ENCODE results near the gene SRR. TPM values are rescaled to one million over a fixed set of nuclear protein-coding genes. Genes with fewer than 3 reads are reported as not detected.
A peak's percentile ranks its signal among the peaks of the same experiment; 100 is the strongest.
"Not testable (repeated sequence)": the region's sequence is repeated elsewhere in the genome, so short reads cannot be mapped to it uniquely, and the experiment has no call there.

Gene SRR
- 10.0 TPM for total RNA-seq
- long read RNA-seq, transcript SRR-201 (8 exons, 2,728 nt) = major isoform, 28 of 35 reads
- long read RNA-seq, partial matches to known transcripts = 1 of 35 reads
- long read RNA-seq, other reads (novel, unspliced or antisense) = 6 of 35 reads

GRCh38 chr17:2303204-2304188 is at the start of gene SRR, which contains the start of gene SMG6:
Gene SRR (plus strand): TSS chr17:2303950. CDS start chr17:2315561, 11,611 bp downstream.
Gene SMG6 (minus strand): TSS chr17:2303785. CDS start chr17:2303720, 65 bp downstream.
- DNase-seq (ENCODE audit: low spot score) = peak; percentile 97

GRCh38 chr17:2258830-2259229 is 44.9 kb upstream of the SRR start:
- not testable (repeated sequence) for DNase-seq (ENCODE audit: low spot score)

DNA sequence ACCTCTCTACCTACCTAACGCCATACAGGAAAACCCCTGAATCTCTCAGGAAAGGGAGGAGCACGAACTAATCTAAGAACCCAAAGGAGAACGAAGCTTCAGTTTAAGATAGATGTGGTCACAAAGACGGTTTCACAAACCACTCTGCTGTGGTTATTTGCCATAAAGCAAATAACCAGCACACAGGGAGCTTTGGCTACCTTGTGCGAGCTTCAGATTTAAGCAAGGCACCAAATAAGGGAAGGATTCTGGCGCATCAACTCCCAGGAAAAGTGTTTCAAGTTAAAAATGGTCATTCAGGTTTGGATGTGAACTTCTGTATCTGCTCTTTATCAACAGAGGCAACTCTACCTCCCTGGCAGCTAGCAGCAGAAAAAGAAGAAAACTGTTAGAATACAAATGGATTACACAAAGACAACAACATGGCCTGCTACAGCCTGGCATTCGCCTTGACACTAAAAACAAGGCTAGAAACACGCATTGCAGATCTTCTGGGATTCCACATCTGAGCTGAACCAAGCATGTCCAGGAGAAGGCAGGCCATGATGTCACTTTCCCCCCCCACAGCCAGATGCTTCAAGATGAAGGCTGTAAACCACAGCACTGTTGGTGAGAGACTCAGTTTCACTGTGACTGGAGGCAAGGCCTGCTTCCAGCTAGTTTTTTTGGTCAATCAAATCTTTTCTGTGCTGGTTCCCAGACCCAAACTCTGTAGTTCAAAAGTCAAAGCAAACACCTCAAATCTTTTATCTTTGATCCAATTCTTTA is 43.8 kb upstream of the SRR start:
- DNase-seq (ENCODE audit: low spot score) = no peak

GRCh38 chr17:2262135-2262587 is 41.6 kb upstream of the SRR start:
- no peak for DNase-seq (ENCODE audit: low spot score)

- DNase-seq (ENCODE audit: low spot score) = no peak
These were observed 40.3 kb upstream of the SRR start for GRCh38 chr17:2263183-2264066.

- DNase-seq (ENCODE audit: low spot score) = no peak
These were observed 39.5 kb upstream of the SRR start for GRCh38 chr17:2264067-2264860.

- not testable (repeated sequence) for DNase-seq (ENCODE audit: low spot score)
These were observed 38.6 kb upstream of the SRR start for GRCh38 chr17:2265166-2265565.

- DNase-seq (ENCODE audit: low spot score) = no peak
These were observed 37.5 kb upstream of the SRR start for GRCh38 chr17:2266045-2266864.

- DNase-seq (ENCODE audit: low spot score) = no peak
These were observed 36.9 kb upstream of the SRR start for GRCh38 chr17:2266865-2267228.

- DNase-seq (ENCODE audit: low spot score) = no peak
These were observed 36.4 kb upstream of the SRR start for GRCh38 chr17:2267354-2267753.

- DNase-seq (ENCODE audit: low spot score) = no peak
These were observed 31.6 kb upstream of the SRR start for GRCh38 chr17:2271985-2272702.

DNA sequence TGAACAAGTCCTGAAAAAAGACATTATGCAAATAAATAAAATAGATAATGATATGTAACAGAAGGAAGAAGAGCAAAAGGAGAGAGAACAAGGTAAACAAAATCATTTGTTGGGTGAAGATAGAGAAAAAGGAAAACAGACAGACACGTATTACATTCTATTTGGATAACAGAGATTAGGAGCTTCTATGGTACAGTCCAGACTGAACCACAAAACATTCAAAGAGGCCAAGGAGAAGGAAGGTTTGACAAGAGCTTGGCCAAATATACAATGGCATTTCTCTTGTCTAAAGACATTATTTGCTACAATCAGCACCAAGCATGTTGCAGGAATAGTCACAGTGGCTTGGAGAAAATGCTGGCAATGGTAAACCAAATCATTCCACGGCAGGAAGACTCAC is 29.3 kb upstream of the SRR start:
- DNase-seq (ENCODE audit: low spot score) = no peak

DNA sequence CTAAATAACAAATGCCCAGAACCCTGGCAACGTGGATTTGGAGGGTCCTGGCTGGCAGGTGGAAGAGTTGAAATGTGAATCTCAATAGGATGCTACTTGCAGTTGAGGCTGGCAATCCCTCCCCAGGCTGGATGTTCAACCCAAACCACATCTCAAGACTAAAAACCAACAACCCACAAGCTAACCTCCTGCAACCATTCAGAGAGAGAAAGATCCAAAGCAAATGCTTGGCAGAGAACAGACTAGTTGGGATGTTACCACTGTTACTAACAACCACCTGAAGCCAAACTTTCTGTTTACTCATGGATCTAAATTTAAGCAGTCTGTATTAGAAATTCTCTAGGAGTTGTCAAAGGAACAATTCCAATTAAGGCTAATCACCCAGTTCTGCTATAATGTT is 28.0 kb upstream of the SRR start:
- DNase-seq (ENCODE audit: low spot score) = no peak

DNA sequence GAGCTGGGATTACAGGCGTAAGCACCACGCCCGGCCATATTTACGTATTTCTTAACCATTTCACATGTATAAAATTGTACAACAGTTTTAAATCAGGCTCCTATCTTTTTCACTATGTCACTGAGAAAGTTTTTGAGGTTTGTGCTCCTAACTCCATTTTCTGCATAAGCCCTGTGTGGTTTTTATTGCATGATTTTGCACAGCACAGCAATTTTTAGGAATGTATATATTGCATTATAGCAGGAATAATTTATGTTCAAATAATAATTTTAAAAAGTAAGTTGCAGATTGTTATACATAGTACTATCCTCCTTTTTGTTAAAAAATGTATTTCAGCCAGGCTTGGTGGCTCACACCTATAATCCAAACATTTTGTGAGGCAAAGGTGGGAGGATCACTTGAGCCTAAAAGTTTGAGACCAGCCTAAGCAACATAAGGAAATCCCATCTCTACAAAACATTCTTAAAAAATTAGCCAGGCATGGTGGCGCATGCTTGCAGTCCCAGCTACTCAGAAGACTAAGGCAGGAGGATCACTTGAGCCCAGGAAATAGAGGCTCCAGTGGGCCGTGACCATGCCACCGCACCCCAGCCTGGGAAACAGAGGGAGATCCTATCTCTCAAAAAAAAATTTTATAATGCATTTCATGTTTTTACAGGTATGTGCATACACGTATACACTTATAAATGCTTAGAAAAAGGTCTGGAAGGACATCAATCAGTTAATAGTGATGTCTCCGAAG is 26.1 kb upstream of the SRR start:
- DNase-seq (ENCODE audit: low spot score) = no peak

DNA sequence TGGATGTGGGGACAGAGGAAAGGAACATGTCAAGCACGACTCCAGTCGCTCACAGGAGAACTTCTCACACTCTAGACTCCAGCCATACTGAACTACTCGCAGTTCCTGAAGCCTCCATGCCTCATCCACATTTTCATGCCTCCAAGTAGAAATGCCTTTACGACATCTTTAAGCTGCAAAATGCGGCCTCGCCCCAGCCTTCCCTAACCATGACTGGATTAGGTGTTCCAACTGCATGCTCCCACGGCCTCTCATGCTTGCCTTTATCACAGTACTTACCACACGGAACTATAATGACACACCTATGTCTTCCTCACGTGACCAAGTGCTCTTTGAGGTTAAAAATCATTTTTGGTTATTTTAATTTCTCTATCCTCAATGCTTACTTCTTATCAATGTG is 24.0 kb upstream of the SRR start:
- DNase-seq (ENCODE audit: low spot score) = no peak

GRCh38 chr17:2282297-2282873 is 21.4 kb upstream of the SRR start:
- no peak for DNase-seq (ENCODE audit: low spot score)

- no peak for DNase-seq (ENCODE audit: low spot score)
These were observed 20.4 kb upstream of the SRR start for GRCh38 chr17:2283302-2283701.

Measured in mesenteric fat pad (tissue), 1 donor.